RWPE1 (cell line): ENCODE results near the gene BRPF1.
A peak's percentile ranks its signal among the peaks of the same experiment; 100 is the strongest.

ENCODE experiments used
- CTCF ChIA-PET: fragments of 350-600 bp; sonication (Branson Sonifier 250); formaldehyde crosslinking; extraction: SDS; loops from one replicate; lab custom pipeline; 2021; lab: Yijun Ruan, JAX
- POLR2A ChIA-PET: fragments of 400-600 bp; formaldehyde crosslinking; extraction: SDS; loops from one replicate; lab custom pipeline; 2020; ENCODE audit warnings: antibody characterized with exemption; ENCODE audit not compliant: low non-redundant PET; lab: Yijun Ruan, JAX
- DNase-seq: peaks from one replicate; pipeline ENCODE4 v3.0.0; 2012; ENCODE audit warnings: low spot score
- H3K27ac ChIP-seq: fragments of 450-650 bp; 2 replicates; pipeline ENCODE4 v1.5.1; 2017
- TF ChIP-seq, protein P1 (sequence below): fragments of 450-650 bp; conservative IDR thresholded peaks from 2 replicates; pipeline ENCODE4 v1.5.1; 2017; ENCODE audit warnings: low read depth, mild to moderate bottlenecking

BRPF1 gene

DNA sequence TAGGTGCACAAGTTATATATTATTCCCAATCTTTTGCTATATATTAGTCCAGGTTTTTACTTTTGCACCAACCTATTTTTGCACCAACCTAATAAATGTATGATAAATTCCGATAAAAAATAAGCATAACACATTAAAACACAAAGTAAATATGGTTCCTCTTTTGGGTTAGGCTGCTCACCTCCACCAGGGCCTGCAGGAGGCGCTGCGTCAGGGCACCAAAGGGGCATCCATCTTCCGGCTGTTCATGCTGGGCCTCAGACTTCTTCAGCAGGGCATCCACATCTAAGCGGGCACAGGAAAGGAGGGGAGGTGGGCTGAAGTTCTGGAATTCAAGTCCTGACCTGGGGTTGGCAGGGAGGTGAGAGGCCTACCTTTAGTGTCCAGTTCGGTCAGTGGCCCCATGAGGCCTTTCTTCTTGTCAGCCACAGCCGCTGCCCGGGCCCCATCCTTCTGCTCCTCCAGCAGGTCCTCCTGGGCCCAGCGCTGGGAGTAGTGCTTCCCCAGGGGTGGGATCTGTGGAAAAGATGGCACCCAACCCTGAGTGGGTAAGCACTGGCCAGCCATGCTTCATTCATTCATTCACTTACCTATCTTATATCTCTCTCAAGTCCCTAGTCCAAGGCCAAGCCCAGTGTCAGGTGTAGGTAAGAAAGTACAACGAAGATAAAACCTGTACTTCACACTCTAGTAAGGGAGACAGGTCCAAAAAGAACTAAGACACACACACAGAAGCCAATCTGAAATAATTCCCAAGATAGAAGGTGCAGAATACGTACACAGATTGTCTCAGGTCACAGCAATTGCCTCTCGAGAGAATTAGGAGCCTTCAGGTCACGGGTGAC is 55.5 kb downstream of the BRPF1 start:
- POLR2A ChIA-PET, result no interaction called here
- no peak overlapping the region for H3K27ac ChIP-seq
- DNase-seq, result no peak
- CTCF ChIA-PET, result no interaction called here
- TF ChIP-seq, protein P1, sequence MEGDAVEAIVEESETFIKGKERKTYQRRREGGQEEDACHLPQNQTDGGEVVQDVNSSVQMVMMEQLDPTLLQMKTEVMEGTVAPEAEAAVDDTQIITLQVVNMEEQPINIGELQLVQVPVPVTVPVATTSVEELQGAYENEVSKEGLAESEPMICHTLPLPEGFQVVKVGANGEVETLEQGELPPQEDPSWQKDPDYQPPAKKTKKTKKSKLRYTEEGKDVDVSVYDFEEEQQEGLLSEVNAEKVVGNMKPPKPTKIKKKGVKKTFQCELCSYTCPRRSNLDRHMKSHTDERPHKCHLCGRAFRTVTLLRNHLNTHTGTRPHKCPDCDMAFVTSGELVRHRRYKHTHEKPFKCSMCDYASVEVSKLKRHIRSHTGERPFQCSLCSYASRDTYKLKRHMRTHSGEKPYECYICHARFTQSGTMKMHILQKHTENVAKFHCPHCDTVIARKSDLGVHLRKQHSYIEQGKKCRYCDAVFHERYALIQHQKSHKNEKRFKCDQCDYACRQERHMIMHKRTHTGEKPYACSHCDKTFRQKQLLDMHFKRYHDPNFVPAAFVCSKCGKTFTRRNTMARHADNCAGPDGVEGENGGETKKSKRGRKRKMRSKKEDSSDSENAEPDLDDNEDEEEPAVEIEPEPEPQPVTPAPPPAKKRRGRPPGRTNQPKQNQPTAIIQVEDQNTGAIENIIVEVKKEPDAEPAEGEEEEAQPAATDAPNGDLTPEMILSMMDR, result peak; percentile 38

DNA sequence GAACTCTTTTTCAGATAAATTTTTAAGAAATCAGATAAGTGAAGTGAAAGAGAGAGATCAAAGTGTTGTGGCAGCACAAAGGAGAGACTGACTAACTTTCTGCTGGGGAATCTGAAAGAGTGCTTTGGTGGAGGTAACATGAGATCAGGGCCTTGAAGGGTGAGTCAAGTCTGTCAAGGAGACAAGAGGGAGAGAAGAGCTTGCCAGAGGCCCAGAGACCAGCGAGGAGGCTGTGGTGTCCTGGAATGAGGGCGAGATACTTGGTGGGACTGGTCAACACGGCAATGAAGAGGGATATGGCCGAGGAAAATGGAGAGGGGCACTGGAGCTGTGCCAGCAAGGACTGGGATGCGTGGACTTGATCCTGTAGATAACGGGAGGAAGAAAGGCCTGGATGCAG is 56.2 kb downstream of the BRPF1 start:
- H3K27ac ChIP-seq, result peak overlapping the region; percentile 43; the same call in 1 of the 2 replicates
- ChIA-PET CTCF (no interaction called here), POLR2A (no interaction called here)
- DNase-seq, result no peak
- TF ChIP-seq, protein P1, result no peak

DNA sequence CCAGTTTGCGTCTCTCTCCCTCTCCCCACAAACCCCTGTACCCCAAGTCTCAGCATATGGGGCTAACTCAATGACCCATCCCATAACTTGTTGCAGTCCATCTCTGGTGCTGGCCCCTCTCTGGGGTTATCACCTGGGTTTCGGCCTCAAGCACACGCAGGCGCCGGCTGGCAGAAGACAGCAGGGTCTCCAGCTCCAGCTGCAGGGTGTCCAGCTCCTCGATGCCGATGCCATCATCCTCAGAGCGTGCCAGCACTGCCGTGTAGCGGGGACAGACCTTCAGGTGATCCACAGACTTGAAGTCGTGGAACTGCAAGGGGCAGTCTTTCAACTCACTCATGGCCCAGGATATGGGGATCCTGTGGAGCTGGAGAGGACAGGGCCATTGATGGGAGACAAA is 59.6 kb downstream of the BRPF1 start:
- DNase-seq, result no peak
- ChIA-PET POLR2A (no interaction called here), CTCF (interaction anchor here (1.0 kb wide), 1 partner anchor 155 kb away, joined by 3 read pairs; no protein-coding TSS in a partner anchor)
- TF ChIP-seq, protein P1, result no peak
- H3K27ac ChIP-seq, result peak overlapping the region; percentile 45

DNA sequence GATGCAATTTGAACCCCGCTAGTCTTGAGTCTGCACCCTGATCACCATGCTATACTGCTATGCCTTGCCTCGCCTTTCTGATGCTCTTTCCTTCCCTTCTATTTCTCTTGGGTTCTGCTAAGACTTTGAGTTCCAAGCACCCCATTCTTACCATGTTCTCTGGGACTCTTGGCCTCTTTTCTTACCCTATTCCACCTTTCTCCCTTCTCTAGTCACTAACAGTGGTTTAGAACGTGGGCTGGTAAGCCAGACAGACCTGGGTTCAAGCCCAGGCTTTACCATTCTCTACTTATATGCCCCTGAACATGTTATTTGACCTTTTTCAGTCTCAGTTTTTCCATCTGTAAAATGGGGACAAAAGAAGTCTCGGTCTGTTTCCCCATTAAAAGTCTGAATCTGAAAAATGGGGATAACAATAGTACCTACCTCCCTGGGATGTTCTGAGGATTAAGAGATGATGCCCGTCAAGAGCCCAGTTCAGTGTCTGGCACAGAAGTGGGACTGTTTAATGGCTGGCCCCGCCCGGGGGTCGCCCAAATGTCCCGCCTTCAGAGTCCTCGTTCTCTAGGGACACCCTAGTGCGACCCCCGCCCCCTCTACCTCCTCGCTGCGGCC is 60.4 kb downstream of the BRPF1 start:
- no peak for DNase-seq
- TF ChIP-seq, protein P1, result no peak
- POLR2A ChIA-PET, result no interaction called here
- CTCF ChIA-PET, result interaction anchor here (1.0 kb wide), 1 partner anchor 154 kb away, joined by 3 read pairs; no protein-coding TSS in a partner anchor
- H3K27ac ChIP-seq, result peak overlapping the region; percentile 91

DNA sequence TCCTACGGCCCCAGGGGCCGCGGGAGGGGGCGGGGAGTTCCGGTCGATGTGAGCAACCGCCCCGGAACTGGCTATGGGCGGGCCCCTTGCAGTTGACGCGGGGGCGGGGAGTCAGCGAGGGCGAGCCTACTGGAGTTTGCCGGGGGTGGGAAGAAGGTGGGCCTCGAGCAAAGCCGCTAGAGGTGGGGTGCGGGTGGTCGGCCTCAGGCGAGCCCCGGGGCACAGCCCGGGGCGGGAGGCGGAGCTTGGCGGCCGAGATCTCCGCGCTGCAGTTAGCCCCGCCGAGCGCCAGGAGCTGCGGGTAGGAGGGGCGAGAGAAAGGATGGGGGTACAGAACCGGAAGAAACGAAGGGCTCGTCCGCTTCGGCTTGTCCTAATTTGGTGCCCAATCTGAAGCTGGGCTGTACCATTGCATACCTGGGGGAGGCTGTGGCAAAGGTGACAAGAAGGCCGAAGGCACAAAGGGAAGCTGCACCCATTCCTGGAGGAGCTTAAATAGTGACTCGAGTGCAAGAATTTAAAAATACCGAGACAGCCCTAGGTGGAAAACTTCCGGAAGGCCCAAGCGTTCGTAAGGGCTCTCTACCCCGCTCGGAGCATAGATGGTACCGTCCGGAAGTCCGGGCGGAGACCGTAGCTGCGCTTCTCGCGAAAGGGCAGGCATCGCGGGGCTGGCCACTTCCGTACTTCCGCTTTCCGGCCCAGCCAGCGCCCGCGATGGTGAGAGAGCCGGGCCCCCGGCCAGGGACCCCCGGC is 61.0 kb downstream of the BRPF1 start, which contains the start of the genes ARPC4 and TADA3:
Gene ARPC4, plus strand, starts transcription at position 678 of the 756 bp plus-strand sequence. Its CDS starts 40 bp downstream, at position 718.
Gene TADA3, minus strand, starts transcription at position 69 of the 756 bp plus-strand sequence. CDS start 1,007 bp downstream, outside the sequence.
- H3K27ac ChIP-seq, result peak within 1 kb of the TSS; percentile 91
- POLR2A ChIA-PET, result interaction anchor here (0.6 kb wide), 1 partner anchor 173 kb away, joined by 3 read pairs; no protein-coding TSS in a partner anchor
- CTCF ChIA-PET, result interaction anchor here (0.6 kb wide), 1 partner anchor 21 kb away, joined by 4 read pairs; no protein-coding TSS in a partner anchor
- peak; percentile 89 for DNase-seq
- TF ChIP-seq, protein P1, result no peak
